SK-N-SH treated with all-trans-retinoic acid at 6 μM for 48 hours (cell line): Measurements from ENCODE around the gene PTPRG.

ENCODE experiments used
- ATAC-seq: fragments of 200-7000 bp; cut with Tn5 transposase; 3 replicates; pipeline ENCODE4 v1.9.1; 2020; ENCODE audit warnings: mild to moderate bottlenecking, moderate library complexity
- ARNTL ChIP-seq: fragments of 450-650 bp; formaldehyde crosslinking; IDR thresholded peaks from 2 replicates; pipeline ENCODE4 v1.5.0; 2020; ENCODE audit warnings: low read depth, mild to moderate bottlenecking, moderate library complexity, borderline replicate concordance
- BACH2 ChIP-seq: fragments of 250-450 bp; sonication (Bioruptor Pico); IDR thresholded peaks from 2 replicates; pipeline ENCODE4 v1.9.0; 2021; ENCODE audit warnings: mild to moderate bottlenecking, borderline replicate concordance
- GLIS3 ChIP-seq: fragments of 250-450 bp; sonication (Bioruptor Pico); IDR thresholded peaks from 2 replicates; pipeline ENCODE4 v1.5.0; 2020; ENCODE audit warnings: mild to moderate bottlenecking, moderate library complexity
- ISL1 ChIP-seq: fragments of 250-450 bp; sonication (Bioruptor Pico); IDR thresholded peaks from 2 replicates; pipeline ENCODE4 v2.1.2; 2022; ENCODE audit warnings: mild to moderate bottlenecking, moderate library complexity
- OSR1 ChIP-seq: fragments of 250-450 bp; sonication (Bioruptor Pico); IDR thresholded peaks from 2 replicates; pipeline ENCODE4 v1.8.0; 2022; ENCODE audit warnings: moderate library complexity, mild to moderate bottlenecking, inconsistent platforms
- PPARA ChIP-seq: fragments of 250-450 bp; sonication (Bioruptor Pico); IDR thresholded peaks from 2 replicates; pipeline ENCODE4 v1.5.0; 2020; ENCODE audit warnings: mild to moderate bottlenecking, borderline replicate concordance
- RARB ChIP-seq: fragments of 250-450 bp; sonication (Bioruptor Pico); IDR thresholded peaks from 2 replicates; pipeline ENCODE4 v1.8.0; 2021; ENCODE audit warnings: mild to moderate bottlenecking, moderate library complexity
- TCF4 ChIP-seq: fragments of 250-450 bp; sonication (Bioruptor Pico); IDR thresholded peaks from 2 replicates; pipeline ENCODE4 v1.8.0; 2021; ENCODE audit warnings: mild to moderate bottlenecking, moderate library complexity, borderline replicate concordance
- TOX ChIP-seq: fragments of 250-450 bp; sonication (Bioruptor Pico); IDR thresholded peaks from 2 replicates; pipeline ENCODE4 v1.8.0; 2021; ENCODE audit warnings: mild to moderate bottlenecking, moderate library complexity, borderline replicate concordance
- TSHZ2 ChIP-seq: fragments of 250-450 bp; sonication (Bioruptor Pico); IDR thresholded peaks from 2 replicates; pipeline ENCODE4 v1.5.0; 2020; ENCODE audit warnings: mild to moderate bottlenecking, moderate library complexity
- ZFP3 ChIP-seq: fragments of 250-450 bp; sonication (Bioruptor Pico); IDR thresholded peaks from 2 replicates; pipeline ENCODE4 v1.5.0; 2020; ENCODE audit warnings: mild to moderate bottlenecking, moderate library complexity
- ZFP30 ChIP-seq: fragments of 450-650 bp; formaldehyde crosslinking; IDR thresholded peaks from 2 replicates; pipeline ENCODE4 v1.5.0; 2022; ENCODE audit warnings: mild to moderate bottlenecking, moderate library complexity
- ZNF70 ChIP-seq: fragments of 450-650 bp; formaldehyde crosslinking; IDR thresholded peaks from 2 replicates; pipeline ENCODE4 v1.5.0; 2020; ENCODE audit warnings: mild to moderate bottlenecking, moderate library complexity
- ZNF8 ChIP-seq: fragments of 450-650 bp; formaldehyde crosslinking; IDR thresholded peaks from 2 replicates; pipeline ENCODE4 v1.5.0; 2020; ENCODE audit warnings: mild to moderate bottlenecking, moderate library complexity
- TF ChIP-seq, protein P1 (sequence below): fragments of 250-450 bp; sonication (Bioruptor Pico); IDR thresholded peaks from 2 replicates; pipeline ENCODE4 v1.5.1; 2020; ENCODE audit warnings: low read depth, mild to moderate bottlenecking, moderate library complexity
- TF ChIP-seq, protein P2 (sequence below): fragments of 250-450 bp; sonication (Bioruptor Pico); IDR thresholded peaks from 2 replicates; pipeline ENCODE4 v1.5.1; 2021; ENCODE audit warnings: mild to moderate bottlenecking, moderate library complexity
- TF ChIP-seq, protein P3 (sequence below): fragments of 250-450 bp; sonication (Bioruptor Pico); IDR thresholded peaks from 2 replicates; pipeline ENCODE4 v1.8.0; 2020; ENCODE audit warnings: mild to moderate bottlenecking, moderate library complexity, borderline replicate concordance

The PTPRG gene

DNA sequence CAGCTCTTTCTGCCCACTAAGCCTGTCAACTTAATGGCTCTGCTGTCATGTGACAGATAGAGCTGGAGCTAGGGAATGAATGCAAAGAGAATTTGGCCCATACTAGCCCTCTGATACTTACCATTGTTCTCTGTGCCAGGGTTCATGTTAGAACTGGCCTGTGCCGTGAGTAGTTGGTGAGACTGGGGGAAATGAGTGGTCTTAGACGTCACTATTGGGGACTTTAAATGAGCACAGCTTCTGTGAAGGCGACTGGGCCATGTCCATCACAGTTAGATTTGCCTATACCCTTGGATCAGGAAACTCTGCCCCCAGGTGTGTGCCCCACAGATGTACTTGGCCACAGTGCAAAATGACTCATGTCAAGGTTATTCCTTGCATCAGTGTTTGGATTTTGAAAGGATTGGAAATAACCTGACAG, 124.9 kb downstream of the PTPRG start (continued):
- TF ChIP-seq ARNTL (CRISPR knock-in tag) (no peak), TOX (CRISPR knock-in tag) (no peak), RARB (CRISPR knock-in tag) (no peak)

DNA sequence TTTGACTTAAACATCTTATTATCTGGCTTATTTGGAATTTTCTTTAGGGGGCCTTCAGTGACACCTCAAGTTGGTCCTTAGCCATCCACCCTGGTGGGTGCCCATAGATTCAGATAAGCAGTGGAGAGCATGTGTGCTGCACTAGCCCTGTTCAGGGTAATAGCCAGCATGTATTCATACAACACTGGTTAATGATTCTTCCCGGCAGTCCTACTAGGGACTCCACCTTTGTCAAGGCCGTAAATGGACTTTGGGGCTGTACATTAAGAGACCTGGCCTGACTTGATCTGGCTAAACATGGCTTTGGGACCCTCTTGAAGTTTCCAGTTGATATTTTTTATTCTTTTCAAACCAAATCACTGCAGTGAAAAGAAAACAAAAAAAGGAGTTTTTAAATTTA, 125.8 kb downstream of the PTPRG start:
- no peak for ATAC-seq
- TF ChIP-seq BACH2 (CRISPR knock-in tag) (no peak), ZNF8 (no peak), TCF4 (CRISPR knock-in tag) (no peak), OSR1 (CRISPR knock-in tag) (no peak), GLIS3 (CRISPR knock-in tag) (no peak), RARB (CRISPR knock-in tag) (no peak), ZFP3 (CRISPR knock-in tag) (no peak), ISL1 (no peak), TSHZ2 (CRISPR knock-in tag) (no peak)

GRCh38 chr3:61687663-61688306, 126.4 kb downstream of the PTPRG start:
- no peak for TF ChIP-seq ZFP3 (CRISPR knock-in tag)
- no peak for TF ChIP-seq GLIS3 (CRISPR knock-in tag)
- no peak for TF ChIP-seq ISL1
- no peak for TF ChIP-seq OSR1 (CRISPR knock-in tag)
- no peak for TF ChIP-seq ZNF70 (CRISPR knock-in tag)
- TF ChIP-seq, protein P1, sequence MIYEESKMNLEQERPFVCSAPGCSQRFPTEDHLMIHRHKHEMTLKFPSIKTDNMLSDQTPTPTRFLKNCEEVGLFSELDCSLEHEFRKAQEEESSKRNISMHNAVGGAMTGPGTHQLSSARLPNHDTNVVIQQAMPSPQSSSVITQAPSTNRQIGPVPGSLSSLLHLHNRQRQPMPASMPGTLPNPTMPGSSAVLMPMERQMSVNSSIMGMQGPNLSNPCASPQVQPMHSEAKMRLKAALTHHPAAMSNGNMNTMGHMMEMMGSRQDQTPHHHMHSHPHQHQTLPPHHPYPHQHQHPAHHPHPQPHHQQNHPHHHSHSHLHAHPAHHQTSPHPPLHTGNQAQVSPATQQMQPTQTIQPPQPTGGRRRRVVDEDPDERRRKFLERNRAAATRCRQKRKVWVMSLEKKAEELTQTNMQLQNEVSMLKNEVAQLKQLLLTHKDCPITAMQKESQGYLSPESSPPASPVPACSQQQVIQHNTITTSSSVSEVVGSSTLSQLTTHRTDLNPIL (CRISPR knock-in tag) = no peak
- TF ChIP-seq PPARA (CRISPR knock-in tag) = no peak
- TF ChIP-seq, protein P2, sequence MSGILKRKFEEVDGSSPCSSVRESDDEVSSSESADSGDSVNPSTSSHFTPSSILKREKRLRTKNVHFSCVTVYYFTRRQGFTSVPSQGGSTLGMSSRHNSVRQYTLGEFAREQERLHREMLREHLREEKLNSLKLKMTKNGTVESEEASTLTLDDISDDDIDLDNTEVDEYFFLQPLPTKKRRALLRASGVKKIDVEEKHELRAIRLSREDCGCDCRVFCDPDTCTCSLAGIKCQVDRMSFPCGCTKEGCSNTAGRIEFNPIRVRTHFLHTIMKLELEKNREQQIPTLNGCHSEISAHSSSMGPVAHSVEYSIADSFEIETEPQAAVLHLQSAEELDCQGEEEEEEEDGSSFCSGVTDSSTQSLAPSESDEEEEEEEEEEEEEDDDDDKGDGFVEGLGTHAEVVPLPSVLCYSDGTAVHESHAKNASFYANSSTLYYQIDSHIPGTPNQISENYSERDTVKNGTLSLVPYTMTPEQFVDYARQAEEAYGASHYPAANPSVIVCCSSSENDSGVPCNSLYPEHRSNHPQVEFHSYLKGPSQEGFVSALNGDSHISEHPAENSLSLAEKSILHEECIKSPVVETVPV (CRISPR knock-in tag) = no peak
- no peak for TF ChIP-seq ZFP30 (CRISPR knock-in tag)
- TF ChIP-seq RARB (CRISPR knock-in tag) = no peak
- TF ChIP-seq TOX (CRISPR knock-in tag) = no peak
- TF ChIP-seq TSHZ2 (CRISPR knock-in tag) = no peak
- TF ChIP-seq, protein P3, sequence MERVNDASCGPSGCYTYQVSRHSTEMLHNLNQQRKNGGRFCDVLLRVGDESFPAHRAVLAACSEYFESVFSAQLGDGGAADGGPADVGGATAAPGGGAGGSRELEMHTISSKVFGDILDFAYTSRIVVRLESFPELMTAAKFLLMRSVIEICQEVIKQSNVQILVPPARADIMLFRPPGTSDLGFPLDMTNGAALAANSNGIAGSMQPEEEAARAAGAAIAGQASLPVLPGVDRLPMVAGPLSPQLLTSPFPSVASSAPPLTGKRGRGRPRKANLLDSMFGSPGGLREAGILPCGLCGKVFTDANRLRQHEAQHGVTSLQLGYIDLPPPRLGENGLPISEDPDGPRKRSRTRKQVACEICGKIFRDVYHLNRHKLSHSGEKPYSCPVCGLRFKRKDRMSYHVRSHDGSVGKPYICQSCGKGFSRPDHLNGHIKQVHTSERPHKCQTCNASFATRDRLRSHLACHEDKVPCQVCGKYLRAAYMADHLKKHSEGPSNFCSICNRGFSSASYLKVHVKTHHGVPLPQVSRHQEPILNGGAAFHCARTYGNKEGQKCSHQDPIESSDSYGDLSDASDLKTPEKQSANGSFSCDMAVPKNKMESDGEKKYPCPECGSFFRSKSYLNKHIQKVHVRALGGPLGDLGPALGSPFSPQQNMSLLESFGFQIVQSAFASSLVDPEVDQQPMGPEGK (CRISPR knock-in tag) = no peak
- no peak for ATAC-seq
